Measurements from ENCODE around the gene FMNL2.

The FMNL2 gene

GRCh38 chr2:152486737-152487400 is 151.9 kb downstream of the FMNL2 start:
- TF ChIP-seq CTCF (IDR thresholded peaks at IDR 0.05; ENCODE audit: low read depth, low read length), result no peak
- H3K4me3 ChIP-seq (ENCODE audit: low read depth, low read length), result no peak overlapping the region
- DNase-seq (ENCODE audit: low read depth, low spot score), result no peak
- in situ Hi-C loops (cut with HindIII; ENCODE audit: low sequenced_read_pairs), result no loop called here

GRCh38 chr2:152488075-152488474 is 153.1 kb downstream of the FMNL2 start:
- no peak for TF ChIP-seq CTCF (IDR thresholded peaks at IDR 0.05; ENCODE audit: low read depth, low read length)
- H3K4me3 ChIP-seq (ENCODE audit: low read depth, low read length), result no peak overlapping the region
- in situ Hi-C loops (cut with HindIII; ENCODE audit: low sequenced_read_pairs), result no loop called here
- no peak for DNase-seq (ENCODE audit: low read depth, low spot score)

DNA sequence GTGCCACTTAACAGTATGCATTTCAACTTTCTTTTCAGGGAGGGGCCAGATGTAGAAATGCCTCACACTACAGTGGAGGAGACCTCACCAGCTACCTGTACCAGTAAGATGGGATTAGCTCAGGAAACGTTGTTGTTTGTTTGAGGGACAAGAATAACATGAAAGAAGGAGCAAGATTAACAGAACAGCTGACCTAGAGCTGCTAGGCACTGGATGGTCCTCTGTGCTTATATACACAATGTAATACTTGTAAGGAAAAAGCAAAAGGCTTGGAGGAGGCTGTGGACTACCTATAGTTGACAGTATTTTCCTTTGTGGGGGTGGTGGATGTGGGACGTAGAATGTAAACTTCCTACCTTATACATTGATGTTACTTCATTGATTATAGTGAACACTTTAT is 154.4 kb downstream of the FMNL2 start:
- no peak overlapping the region for H3K4me3 ChIP-seq (ENCODE audit: low read depth, low read length)
- DNase-seq (ENCODE audit: low read depth, low spot score), result no peak
- in situ Hi-C loops (cut with HindIII; ENCODE audit: low sequenced_read_pairs), result no loop called here
- no peak for TF ChIP-seq CTCF (IDR thresholded peaks at IDR 0.05; ENCODE audit: low read depth, low read length)

- no peak for DNase-seq (ENCODE audit: low read depth, low spot score)
- in situ Hi-C loops (cut with HindIII; ENCODE audit: low sequenced_read_pairs), result no loop called here
- TF ChIP-seq CTCF (IDR thresholded peaks at IDR 0.05; ENCODE audit: low read depth, low read length), result no peak
These were observed 155.9 kb downstream of the FMNL2 start for GRCh38 chr2:152490686-152491455.

DNA sequence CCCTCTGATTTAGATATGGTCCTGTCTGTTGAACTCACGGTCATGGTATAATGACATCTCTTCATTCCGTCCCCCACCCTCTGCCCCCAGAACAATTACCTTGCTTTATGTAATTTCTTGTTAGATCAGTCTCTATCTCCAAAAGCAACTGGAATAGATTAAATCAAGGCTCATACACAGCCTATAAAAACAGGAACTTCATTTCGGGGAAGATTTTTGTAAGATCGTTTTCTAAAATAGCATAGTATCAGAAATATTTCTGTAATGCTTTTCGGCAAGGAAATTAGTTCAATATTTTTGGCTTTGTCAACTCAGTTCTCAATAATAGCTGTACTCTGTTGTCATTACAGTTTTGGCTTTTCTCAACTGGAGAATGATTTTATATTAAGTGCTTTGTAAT is 157.2 kb downstream of the FMNL2 start:
- no peak overlapping the region for H3K4me3 ChIP-seq (ENCODE audit: low read depth, low read length)

More at GRCh38 chr2:152490686-152491455, 155.9 kb downstream of the FMNL2 start:
- no peak overlapping the region for H3K4me3 ChIP-seq (ENCODE audit: low read depth, low read length)

DNA sequence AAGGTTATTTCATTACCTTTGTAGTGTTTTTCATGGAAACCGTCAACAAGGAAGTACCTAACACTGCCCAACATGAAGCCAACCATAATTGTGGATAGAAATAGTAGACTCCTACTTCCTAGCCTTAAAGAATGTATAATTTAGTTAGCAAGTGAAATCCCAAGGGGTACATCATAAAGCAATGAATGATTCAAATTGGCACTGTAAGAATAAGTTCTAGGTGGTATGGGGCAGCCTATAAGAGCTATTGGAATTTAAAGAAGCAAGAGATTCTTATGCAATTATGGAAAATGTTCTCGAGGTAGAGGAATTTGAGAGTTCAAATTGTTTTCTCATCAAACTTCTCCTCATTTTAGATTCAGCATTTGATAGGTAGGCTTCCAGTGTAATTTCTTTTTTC is 157.9 kb downstream of the FMNL2 start:
- no peak for TF ChIP-seq CTCF (IDR thresholded peaks at IDR 0.05; ENCODE audit: low read depth, low read length)
- no peak for DNase-seq (ENCODE audit: low read depth, low spot score)
- no peak overlapping the region for H3K4me3 ChIP-seq (ENCODE audit: low read depth, low read length)
- in situ Hi-C loops (cut with HindIII; ENCODE audit: low sequenced_read_pairs), result no loop called here

More for the DNA sequence above, 157.2 kb downstream of the FMNL2 start:
- no peak for DNase-seq (ENCODE audit: low read depth, low spot score)
- TF ChIP-seq CTCF (IDR thresholded peaks at IDR 0.05; ENCODE audit: low read depth, low read length), result no peak
- in situ Hi-C loops (cut with HindIII; ENCODE audit: low sequenced_read_pairs), result no loop called here

Measured in astrocyte of the spinal cord (primary cell).